HG02981 (cell line): ENCODE results near the gene HIGD1B.
"Not testable (repeated sequence)": the region's sequence is repeated elsewhere in the genome, so short reads cannot be mapped to it uniquely, and the experiment has no call there.

ENCODE experiments used
- ATAC-seq: cut with Tn5 transposase; IDR thresholded peaks from one replicate; pipeline ENCODE4 v1.9.1; 2021; ENCODE audit warnings: mild to moderate bottlenecking, moderate library complexity; ENCODE audit not compliant: unreplicated experiment

HIGD1B gene

DNA sequence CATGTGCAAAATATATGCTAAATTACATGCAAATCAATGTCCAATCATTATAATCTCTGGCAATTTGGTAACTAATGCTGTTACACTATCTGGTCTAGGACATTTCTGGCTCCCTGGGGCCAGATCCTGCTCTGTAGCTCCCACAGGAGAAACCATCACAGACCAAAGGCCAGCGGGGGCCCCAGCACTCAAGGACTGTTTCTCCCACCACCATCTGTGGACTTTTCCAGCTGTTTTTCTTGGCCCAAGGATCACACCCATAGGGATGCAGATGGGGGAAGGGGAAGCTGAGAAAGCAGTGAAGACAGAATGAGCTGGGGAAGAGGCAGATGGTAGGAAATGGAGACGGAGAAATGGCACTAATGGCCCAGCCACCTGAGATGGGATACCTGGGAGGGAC is at the start of gene HIGD1B:
Gene HIGD1B, plus strand, starts transcription at position 298 of the 400 bp plus-strand sequence. CDS start 270 bp downstream, outside the sequence.
- no peak for ATAC-seq

- no peak for ATAC-seq
Observed at GRCh38 chr17:44798356-44798755, 49.3 kb upstream of the HIGD1B start.

DNA sequence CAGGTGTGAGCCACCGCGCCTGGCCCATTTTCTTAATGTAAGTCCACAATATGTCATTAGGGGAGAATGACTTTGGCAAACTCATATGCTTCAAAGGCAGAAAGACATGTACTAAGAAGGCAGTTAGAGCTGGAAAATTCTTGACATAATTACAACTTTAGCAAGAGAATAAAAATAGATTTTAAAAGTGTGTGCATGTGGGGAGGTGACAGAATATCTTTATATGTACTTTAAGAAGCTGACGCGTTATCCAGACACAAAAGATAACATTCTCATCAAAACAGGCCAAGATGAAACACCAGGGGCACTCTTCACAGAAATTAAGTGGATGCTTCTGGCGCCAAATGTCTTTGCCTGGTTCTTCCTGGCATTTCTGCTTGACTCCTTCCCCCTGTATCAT is 45.8 kb upstream of the HIGD1B start:
- no peak for ATAC-seq

- ATAC-seq: no peak
Observed at GRCh38 chr17:44804302-44805089, 43.2 kb upstream of the HIGD1B start.

DNA sequence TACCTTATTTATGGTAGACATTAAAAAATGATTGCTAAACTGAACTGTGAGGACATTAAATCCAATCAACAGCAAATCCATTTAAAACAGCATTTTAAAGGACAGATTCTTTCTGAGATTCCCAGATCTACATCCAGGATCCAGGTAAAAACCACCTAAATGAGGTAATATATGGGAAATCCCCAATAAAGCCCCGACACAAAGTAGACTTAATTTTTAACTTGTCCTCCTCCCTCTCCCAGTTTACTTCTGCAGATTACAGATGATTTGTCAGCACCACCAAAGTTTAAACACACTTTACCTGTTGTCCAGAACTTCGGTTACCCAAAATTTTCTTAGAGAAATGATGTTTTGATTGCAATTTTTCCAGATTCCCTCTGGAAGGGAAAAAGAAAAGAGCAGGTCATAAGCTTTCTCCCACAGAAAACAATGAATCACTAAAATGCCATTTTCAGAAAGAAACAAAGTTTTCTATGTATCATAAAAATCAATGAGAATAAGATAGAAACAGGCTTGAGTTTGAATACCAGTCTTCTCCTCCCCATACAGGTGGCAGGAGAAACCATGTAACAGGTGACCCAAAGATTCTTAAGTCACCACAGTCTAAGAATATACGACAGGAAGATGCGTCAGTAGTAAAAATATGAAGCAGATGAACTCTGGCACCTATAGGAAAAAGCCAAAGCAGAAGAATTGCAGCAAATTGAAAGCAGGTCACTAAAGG is 40.4 kb upstream of the HIGD1B start:
- no peak for ATAC-seq

GRCh38 chr17:44807817-44808155 is 39.9 kb upstream of the HIGD1B start:
- no peak for ATAC-seq

DNA sequence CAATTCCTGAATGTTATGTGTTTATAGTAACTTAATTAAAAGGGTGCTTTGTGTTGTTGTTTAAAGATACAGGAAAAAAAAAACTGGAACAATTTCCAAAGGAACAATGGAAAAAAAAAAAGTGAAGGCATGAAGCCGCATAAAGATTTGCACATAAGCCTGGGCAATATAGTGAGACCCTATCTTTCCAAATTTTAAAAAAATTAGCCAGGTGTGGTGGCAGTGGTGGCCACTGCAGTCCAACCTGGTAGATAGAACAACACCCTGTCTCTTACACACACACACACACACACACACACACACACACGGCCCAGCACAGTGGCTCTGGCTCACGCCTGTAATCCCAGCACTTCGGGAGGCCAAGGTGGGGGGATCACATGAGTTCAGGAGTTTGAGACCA is 39.5 kb upstream of the HIGD1B start:
- no peak for ATAC-seq

DNA sequence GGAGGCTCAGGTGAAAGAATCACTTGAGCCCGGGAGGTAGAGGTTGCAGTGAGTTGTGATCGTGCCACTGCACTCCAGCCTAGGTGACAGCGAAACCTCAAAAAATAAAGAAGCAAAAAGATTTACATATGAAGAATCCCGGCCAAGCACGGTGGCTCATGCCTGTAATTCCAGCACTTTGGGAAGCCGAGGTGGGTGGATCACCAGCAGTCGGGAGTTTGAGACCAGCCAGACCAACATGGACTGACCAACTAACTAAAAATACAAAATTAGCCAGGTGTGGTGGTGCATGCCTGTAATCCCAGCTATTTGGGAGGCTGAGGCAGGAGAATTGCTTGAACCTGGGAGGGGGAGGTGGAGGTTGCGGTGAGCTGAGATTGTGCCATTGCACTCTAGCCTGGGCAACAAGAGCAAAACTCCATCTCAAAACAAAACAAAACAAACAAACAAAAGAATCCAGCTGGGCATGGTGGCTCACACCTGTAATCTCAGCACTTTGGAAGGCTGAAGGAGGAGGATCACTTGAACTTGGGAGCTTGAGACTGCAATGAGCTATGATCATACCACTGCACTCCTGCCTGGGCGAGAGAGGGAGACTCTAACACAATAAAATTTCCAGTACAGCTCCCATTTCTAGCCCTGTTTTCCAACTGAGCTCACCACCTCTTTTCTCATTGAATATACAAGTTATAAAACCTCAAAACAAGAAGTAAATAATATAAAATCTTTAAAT is 38.9 kb upstream of the HIGD1B start:
- not testable (repeated sequence) for ATAC-seq

GRCh38 chr17:44812263-44812662 is 35.4 kb upstream of the HIGD1B start:
- no peak for ATAC-seq

GRCh38 chr17:44818508-44818907 is 29.2 kb upstream of the HIGD1B start:
- ATAC-seq: not testable (repeated sequence)

DNA sequence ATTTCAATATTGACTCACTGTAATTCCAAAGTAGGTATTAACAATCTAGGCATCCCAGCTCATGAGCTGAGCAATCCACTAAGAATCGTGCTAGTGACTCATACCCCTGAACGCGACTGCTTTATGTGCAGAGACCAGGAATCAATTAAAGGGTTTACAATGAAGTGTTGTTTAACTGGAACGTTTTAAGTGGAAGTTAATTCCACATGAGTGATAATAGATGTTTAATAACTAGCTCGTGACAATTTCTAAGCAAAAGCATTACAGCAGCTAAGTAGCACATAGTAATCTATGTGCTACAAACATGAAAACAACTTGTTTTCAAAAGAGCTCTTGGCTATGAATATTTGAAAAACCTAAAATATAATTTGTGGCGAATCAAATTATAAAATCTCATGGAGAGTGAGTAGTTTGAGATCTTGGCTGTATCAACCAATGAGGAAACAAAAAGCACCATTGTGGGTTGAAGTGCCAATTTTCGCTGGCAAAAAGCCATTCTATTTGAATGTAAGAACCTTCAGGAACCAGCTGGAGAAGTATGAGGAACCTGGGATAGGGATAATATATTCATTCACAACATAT is 27.0 kb upstream of the HIGD1B start:
- no peak for ATAC-seq

GRCh38 chr17:44825236-44825635 is 22.4 kb upstream of the HIGD1B start:
- not testable (repeated sequence) for ATAC-seq

DNA sequence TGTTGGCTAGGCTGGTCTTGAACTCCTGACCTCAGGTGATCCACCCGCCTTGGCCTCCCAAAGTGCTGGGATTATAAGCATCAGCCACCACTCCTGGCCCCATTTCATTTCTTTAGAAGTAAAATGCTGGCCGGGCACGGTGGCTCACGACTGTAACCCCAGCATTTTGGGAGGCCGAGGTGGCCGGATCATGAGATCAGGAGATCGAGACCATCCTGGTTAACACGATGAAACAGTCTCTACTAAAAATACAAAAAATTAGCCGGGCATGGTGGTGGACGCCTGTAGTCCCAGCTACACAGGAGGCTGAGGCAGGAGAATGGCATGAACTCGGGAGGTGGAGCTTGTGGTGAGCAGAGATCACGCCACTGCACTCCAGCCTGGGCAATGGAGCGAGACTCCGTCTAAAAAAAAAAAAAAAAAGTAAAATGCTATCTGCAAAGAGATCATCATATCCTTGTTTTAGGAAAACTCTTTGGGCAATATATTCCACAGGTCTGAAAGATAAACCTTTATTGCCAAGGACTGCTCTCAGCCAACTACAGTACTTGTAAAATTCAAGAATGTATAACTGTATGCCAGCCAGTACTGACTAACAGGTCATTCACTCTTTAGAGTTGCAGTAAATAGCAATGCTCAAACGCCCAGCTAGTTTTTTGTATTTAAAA is 21.4 kb upstream of the HIGD1B start:
- no peak for ATAC-seq

DNA sequence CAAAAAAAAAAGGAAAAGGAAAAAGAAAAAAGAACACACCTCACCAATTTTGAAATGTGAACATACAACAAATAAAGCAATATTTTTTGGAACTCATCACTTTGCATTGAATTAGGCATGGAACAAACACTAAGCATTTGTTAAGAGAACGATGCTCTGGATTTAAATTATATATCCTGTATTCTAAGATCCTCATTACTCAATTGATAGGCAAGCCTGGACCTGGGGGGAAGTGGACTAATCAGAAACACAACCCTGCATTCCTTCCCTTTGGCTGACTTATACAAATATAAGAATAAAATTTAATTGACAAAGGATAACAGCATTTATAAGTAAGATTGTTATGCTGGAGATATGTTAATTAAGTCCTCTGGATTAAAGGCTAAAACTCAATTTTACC is 19.8 kb upstream of the HIGD1B start:
- no peak for ATAC-seq

DNA sequence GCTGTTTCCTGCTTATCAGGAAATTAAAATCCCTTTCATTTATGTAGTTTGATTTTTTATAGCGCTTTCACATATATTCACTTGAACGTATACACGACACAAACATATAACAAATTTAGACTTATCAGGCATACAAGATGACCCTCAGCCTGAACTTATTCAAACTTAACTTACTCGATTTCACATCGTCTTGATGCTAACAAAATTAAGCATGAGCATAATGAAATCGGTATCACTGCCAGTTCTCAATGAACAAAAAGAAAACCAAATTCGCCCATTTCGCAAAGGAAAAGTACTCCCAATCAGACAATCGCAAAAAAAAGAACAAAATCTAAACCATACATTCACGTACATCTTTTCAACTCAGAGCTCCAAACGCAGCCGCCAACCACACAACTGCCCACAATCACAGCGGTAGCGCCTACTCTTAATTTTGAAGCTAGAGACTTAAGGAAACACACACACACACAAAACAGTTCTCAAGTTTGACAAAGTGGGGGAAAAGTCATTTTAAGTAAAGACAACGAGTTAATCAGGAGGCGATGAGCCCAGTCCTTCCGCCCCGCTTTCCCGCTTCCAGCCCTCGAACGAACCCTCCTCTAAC is 18.7 kb upstream of the HIGD1B start:
- ATAC-seq: no peak

DNA sequence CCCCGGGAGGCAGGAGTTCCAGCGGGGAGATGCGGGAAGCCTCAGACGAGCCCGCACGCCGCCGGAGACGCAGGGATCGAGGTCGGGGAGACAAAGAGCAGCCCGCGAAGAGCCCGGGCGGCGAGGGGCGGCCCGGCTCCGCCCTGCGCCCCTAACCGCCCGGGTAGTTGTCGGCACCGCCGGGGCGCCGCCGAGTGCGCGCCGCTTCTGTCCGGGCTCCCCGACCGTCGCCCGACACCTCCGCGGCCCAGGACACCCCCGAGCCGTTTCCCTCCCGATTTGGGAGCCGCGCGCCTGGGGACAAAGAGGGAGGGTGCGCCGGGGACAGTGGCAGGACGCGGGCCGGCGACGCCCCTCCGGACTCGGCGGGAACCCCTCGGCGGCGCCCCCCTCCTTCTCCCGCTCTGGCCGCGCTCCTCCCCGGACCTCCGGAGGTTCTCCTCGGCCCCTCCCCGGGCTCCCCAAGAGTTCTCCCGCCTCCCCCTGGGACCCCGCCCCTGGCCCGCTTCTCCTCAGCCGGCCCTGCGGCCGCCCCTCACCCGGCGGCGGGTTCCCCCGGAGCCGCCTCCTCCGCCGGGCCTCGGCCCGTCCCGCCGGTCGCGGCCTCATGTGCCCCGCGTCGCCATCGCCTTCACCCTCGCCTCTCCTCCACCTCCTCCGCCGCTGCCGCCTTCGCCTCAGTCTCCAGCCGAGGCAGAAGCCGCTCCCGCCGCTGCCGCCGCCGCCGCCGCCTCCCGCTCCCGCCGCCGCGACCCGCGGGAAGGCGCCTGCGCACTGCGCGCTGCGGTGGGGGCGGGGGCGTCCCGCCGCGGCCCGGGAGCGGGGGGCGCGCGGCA is 17.9 kb upstream of the HIGD1B start, which contains the start of gene GJC1:
Gene GJC1, minus strand, starts transcription at position 765 of the 836 bp plus-strand sequence. CDS start 24,470 bp downstream, outside the sequence.
- no peak for ATAC-seq

GRCh38 chr17:44830359-44831288 is 17.1 kb upstream of the HIGD1B start:
- ATAC-seq: no peak

DNA sequence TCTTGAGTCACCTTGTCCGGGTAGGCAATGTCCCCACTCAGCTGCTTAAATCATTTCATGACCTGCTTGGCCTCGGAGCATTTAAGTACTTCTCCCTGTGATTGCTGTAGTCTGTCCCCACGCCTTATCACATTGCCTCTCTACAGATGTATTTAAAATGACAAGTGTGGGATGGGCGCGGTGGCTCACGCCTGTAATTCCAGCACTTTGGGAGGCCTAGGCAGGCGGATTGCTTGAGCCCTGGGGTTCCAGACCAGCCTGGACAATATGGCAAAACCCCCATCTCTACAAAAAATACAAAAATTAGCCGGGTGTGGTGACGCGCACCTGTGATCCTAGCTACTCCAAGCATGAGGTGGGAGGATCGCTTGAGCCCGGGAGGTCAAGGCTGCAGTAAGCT is 16.3 kb upstream of the HIGD1B start:
- no peak for ATAC-seq
